HL-60/S4 treated with retinoic acid at 250 ng/mL for 4 days and 3 days (cell line): ENCODE data around the gene CDH4.
"Not testable (repeated sequence)": the region's sequence is repeated elsewhere in the genome, so short reads cannot be mapped to it uniquely, and the experiment has no call there.

Experiments
- in situ Hi-C: fragments of 300-500 bp; cut with MboI; formaldehyde crosslinking; loops from 2 replicates; pipeline ENCODE4 v1.7.0; 2022; ENCODE audit warnings: low sequenced_read_pairs

Gene CDH4

DNA sequence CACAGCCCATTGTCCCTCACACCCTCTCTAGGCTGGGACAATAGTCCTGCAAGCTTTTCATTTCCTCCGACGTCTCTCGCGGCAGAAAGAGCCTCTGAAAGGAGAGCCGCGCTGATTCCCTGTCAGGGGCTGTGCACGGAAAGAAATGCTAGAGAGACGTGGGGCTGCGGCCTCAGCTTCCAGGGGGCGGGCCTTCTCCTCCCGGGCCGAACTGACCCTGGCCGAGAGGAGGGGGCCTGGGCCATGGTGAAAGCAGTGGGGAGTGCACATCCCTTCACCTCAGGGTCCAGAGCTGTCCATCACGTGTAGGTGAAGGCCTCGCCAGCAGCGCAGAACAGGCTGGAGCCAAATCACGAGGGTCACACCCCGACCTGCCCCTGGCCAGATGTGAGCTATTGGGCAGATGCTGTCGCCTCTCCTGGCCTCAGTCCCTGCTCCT lies 593.2 kb downstream of the CDH4 start:
- in situ Hi-C loops = no loop called here

GRCh38 chr20:61846074-61846473 lies 594.0 kb downstream of the CDH4 start:
- in situ Hi-C loops = no loop called here

- in situ Hi-C loops = no loop called here
These were observed 594.8 kb downstream of the CDH4 start for GRCh38 chr20:61846741-61847419.

DNA sequence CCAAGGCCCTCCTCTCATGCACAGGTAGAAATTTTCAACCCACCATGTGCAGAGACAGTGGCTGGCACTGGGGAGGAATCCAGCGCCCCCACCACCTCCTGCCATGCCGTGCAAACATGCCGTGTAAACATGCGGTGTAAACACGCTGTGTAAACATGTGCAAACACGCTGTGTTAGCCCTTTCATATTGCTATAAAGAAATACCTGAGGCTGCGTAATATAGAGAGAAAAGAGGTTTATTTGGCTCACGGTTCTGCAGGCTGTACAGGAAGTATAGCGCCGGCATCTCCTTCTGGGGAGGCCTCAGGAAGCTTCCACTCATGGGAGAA lies 595.3 kb downstream of the CDH4 start:
- in situ Hi-C loops = no loop called here

- in situ Hi-C loops = no loop called here
These were observed 595.9 kb downstream of the CDH4 start for GRCh38 chr20:61847986-61848385.

DNA sequence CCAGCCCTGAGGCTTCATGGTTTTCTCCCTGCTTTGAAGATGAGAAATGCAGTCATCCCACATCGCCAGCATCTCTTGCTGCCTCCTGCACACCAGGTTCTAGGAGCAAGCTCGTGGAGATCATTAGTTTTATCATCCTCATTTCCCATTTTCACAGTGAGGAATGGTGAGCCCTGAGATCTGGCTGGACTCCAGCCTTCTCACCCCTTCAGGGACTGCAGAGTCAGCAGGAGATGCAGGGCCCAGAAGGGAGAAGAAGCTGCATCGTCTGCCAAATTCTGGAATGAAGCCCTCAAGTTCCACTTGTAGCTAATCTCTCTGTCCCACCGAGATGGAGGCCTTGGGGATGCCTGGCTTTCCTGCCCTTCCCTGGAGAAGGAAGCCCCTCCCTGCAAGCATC lies 596.8 kb downstream of the CDH4 start:
- in situ Hi-C loops = no loop called here

- in situ Hi-C loops = no loop called here
These were observed 597.3 kb downstream of the CDH4 start for GRCh38 chr20:61849376-61849775.

GRCh38 chr20:61849822-61850221 lies 597.8 kb downstream of the CDH4 start:
- in situ Hi-C loops = no loop called here

DNA sequence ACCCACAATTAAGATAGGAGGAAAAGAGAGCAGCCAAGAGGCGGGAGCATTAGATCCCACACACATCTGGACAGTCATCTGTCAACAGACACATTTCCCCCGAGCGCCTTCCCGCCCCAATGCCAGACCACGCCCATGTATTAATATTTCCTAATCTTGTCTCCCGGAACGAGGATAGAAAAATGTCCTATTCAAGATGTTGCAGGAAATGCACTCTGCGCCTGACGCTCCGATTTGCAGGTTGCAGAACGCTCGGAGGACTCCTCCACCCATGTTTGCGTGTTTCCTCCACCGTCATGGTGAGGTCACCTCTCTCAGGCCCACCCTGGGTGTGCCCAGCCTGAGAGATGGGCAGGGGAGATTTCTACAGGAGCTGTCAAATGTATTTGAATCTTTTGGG lies 598.4 kb downstream of the CDH4 start:
- in situ Hi-C loops = no loop called here

GRCh38 chr20:61850926-61851900 lies 599.2 kb downstream of the CDH4 start:
- in situ Hi-C loops = no loop called here

DNA sequence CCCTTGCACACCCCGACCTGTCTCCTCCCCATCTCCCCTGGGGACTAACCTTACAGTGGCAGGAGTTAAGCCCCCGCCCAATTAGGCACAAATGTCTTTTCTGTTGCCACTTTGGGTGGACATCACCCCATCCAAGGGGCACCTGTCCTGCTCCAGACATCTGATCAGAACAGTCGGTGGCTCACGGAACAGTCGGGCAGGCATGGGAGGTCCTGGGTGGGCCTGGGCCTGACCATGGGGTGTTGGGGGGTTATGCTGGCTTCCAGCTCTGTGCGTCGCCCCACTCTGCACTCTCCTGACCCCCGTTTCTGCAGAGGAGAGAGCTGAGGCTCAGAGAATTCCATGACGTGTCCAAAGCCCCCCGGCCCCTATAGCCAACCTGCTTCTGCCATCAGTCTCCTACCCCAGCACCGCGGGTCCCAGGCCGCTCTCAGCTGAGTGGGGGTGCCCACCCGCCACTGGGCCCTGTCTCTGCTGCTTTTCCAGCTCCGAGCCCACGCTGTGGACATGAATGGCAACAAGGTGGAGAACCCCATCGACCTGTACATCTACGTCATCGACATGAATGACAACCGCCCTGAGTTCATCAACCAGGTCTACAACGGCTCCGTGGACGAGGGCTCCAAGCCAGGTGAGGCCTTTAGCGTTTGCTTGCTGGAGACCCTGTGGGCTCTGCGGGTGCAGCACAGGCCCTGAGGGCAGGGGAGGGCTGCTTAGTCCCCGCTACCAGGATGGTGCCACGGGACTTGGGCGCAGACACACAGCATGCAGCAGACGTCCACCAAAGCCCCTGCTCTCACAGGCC lies 600.4 kb downstream of the CDH4 start:
- in situ Hi-C loops = no loop called here

GRCh38 chr20:61853073-61854005 lies 601.3 kb downstream of the CDH4 start:
- in situ Hi-C loops = no loop called here

- in situ Hi-C loops = not testable (repeated sequence)
These were observed 602.5 kb downstream of the CDH4 start for GRCh38 chr20:61854538-61854937.

GRCh38 chr20:61855286-61855685 lies 603.2 kb downstream of the CDH4 start:
- in situ Hi-C loops = no loop called here

DNA sequence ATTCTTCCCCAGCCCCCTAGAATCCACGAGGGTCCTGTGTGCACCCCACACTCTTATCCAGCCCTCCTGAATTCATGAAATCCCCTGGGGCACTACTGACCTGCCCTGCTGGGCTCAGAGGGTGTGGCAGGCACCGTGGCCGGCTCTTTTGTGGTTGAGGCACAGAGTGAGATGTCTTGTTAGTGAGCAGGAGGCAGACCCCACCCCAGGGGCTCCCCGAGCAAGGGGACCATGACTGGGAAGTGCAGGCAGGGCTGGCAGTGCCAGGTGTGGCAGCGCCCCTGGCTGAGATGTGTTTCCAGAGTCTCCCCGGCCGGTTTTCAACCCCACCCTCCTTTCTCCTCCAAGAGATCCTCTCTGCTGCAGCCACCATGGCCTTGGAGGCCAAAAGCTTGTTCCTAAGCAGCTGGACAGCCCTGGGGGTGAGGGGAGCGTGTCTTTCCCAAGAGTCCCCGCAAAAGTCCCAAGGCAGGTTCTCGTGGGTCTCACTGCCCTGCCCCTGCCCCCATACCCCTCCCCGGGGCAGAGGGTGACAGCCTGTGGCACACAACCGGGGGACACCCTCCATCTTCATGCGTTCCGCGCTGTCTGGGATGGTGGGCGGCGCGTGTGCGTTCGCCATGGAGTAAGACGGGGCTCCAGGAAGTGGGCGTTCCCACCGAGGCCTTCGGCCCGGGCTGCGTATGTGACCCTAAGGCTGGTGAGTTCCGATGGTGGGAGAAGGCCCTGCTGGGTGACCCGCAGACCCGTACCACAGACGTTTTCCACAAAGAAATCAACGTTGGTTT lies 604.8 kb downstream of the CDH4 start:
- in situ Hi-C loops = no loop called here

DNA sequence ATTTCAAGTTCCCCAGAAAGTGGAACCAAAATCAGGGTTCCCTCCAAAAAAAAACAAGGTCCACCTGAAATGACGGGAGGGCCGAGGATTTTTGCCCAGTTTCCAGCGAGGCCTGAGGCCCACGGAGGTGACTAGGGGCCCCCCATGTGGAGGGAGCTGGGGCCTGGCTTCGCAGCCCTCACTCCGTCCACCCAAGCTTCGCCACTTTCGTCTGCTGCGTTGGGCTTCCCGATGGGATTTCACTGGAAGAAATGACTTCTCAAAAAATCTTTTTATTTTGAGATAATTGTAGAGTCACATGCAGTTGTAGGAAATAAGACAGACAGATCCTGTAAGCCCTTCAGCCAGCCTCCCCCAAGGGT lies 605.3 kb downstream of the CDH4 start:
- in situ Hi-C loops = no loop called here

DNA sequence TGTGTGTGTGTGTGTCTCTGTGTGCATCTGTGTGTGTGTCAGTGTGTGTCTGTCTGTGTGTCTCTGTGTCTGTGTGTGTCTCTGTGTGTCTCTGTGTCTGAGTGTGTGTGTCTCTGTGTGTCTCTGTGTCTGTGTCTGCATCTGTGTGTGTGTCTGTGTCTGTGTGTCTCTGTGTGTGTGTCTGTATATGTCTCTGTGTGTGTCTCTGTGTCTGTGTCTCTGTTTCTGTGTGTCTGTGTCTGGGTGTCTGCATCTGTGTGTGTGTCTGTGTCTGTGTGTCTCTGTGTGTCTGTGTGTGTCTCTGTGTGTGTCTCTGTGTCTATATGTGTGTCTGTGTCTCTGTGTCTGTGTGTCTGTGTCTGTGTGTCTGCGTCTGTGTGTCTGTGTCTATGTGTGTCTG lies 605.8 kb downstream of the CDH4 start:
- in situ Hi-C loops = no loop called here

GRCh38 chr20:61859767-61860166 lies 607.7 kb downstream of the CDH4 start:
- in situ Hi-C loops = no loop called here

- in situ Hi-C loops = no loop called here
These were observed 608.4 kb downstream of the CDH4 start for GRCh38 chr20:61860260-61860987.
